GM12878 (cell line): Measurements from ENCODE around the gene GPR4. TPM values are rescaled to one million over a fixed set of nuclear protein-coding genes. Genes with fewer than 3 reads are reported as not detected.

Source experiments
- CBX5 ChIP-seq: sonication (generic); IDR thresholded peaks from 2 replicates; pipeline ENCODE4 v1.6.1; 2016; ENCODE audit warnings: low read depth, moderate library complexity, mild to moderate bottlenecking, inconsistent platforms
- DPF2 ChIP-seq: fragments of 450-650 bp; IDR thresholded peaks from 2 replicates; pipeline ENCODE4 v1.6.1; 2017; ENCODE audit warnings: mild to moderate bottlenecking
- GABPA ChIP-seq: IDR thresholded peaks from 2 replicates; pipeline ENCODE4 v1.6.1; 2014; ENCODE audit warnings: antibody characterized with exemption, low read depth, mild to moderate bottlenecking, inconsistent platforms
- HDAC2 ChIP-seq: fragments of 200-600 bp; sonication (generic); IDR thresholded peaks from 2 replicates; pipeline ENCODE4 v1.6.1; 2017
- IRF4 ChIP-seq: IDR thresholded peaks from 2 replicates; pipeline ENCODE4 v1.6.1; 2011; ENCODE audit warnings: low read depth, low read length
- RFX5 ChIP-seq: IDR thresholded peaks from 2 replicates; pipeline ENCODE4 v1.6.1; 2011; ENCODE audit warnings: low read depth, low read length, improper control_type of control experiment
- SP1 ChIP-seq: IDR thresholded peaks from one replicate; pipeline ENCODE4 v1.6.1; 2011; ENCODE audit warnings: low read depth, low read length
- SPI1 ChIP-seq: IDR thresholded peaks from 2 replicates; pipeline ENCODE4 v1.6.1; 2011; ENCODE audit warnings: low read depth, mild to moderate bottlenecking, low read length, moderate library complexity, borderline replicate concordance; ENCODE audit not compliant: insufficient read depth
- SRF ChIP-seq, 2 experiments: IDR thresholded peaks; 2 replicates each; pipeline ENCODE4 v1.6.1; 2011; ENCODE audit warnings: low read depth in 2 of 2, low read length in 2 of 2, mild to moderate bottlenecking in 1 of 2, moderate library complexity in 1 of 2
- STAT1 ChIP-seq: fragments of 450-650 bp; conservative IDR thresholded peaks from 2 replicates; pipeline ENCODE4 v1.6.1; 2014; ENCODE audit warnings: antibody characterized with exemption, mild to moderate bottlenecking
- polyA plus RNA-seq, 11 experiments: library from polyadenylated mRNA; depleted of rRNA in 4 of 11; unstranded in 6 of 11; stranded (reverse) in 5 of 11; fragments of >200 nt; fragmentation: Nextera tagmentation in 4 of 11; fragmentation: Illumina TruSeq in 1 of 11; extraction: Ambion mirVana in 4 of 11; extraction: Trizol in 1 of 11; gene quantifications; 1 replicate in 1 of 11; 2 replicates in 10 of 11; pipeline versions ENCODE4 v1.2.1 to v1.2.3, GENCODE V29; 2011 to 2016; ENCODE audit warnings: inconsistent platforms in 2 of 11, missing spikeins in 2 of 11, low read depth in 1 of 11
- total RNA-seq, 4 experiments: library from RNA; depleted of rRNA in 3 of 4; stranded (reverse); fragments of >200 nt in 3 of 4; fragmentation: Illumina TruSeq in 1 of 4; extraction: Trizol in 1 of 4; gene quantifications; 2 replicates each; pipeline versions ENCODE4 v1.2.1 to v1.2.3, GENCODE V29; 2013 to 2021
- TF ChIP-seq, protein P1 (sequence below): IDR thresholded peaks from 2 replicates; pipeline ENCODE4 v1.6.1; 2012; ENCODE audit warnings: low read depth, low read length, improper control_type of control experiment
- TF ChIP-seq, protein P2 (sequence below), 3 experiments: IDR thresholded peaks in 2 of 3; conservative IDR thresholded peaks in 1 of 3; 2 replicates each; pipeline ENCODE4 v1.5.1; 2011; ENCODE audit warnings: low read depth in 3 of 3, low read length in 3 of 3, mild to moderate bottlenecking in 3 of 3, control low read depth in 2 of 3, moderate library complexity in 2 of 3, inconsistent platforms in 1 of 3, mixed read lengths in 1 of 3; ENCODE audit not compliant: control insufficient read depth in 2 of 3, insufficient read depth in 1 of 3; ENCODE audit errors: extremely low read depth in 1 of 3
- TF ChIP-seq, protein P3 (sequence below): fragments of 450-650 bp; formaldehyde crosslinking; IDR thresholded peaks from 2 replicates; pipeline ENCODE4 v1.5.0; 2022; ENCODE audit warnings: mild to moderate bottlenecking, missing genetic modification characterization
- TF ChIP-seq, protein P4 (sequence below): fragments of 450-650 bp; formaldehyde crosslinking; IDR thresholded peaks from 2 replicates; pipeline ENCODE4 v1.4.0; 2020; ENCODE audit warnings: mild to moderate bottlenecking, moderate library complexity
- TF ChIP-seq, protein P5 (sequence below): IDR thresholded peaks from 2 replicates; pipeline ENCODE4 v1.6.1; 2012; ENCODE audit warnings: low read depth, low read length, improper control_type of control experiment
- TF ChIP-seq, protein P6 (sequence below): fragments of 450-650 bp; IDR thresholded peaks from 2 replicates; pipeline ENCODE4 v1.6.1; 2016; ENCODE audit warnings: mild to moderate bottlenecking

The GPR4 gene
- total and polyA plus RNA-seq, 10 of the 15 experiments (the other 5 are each of a cell fraction or from before 2014, with no cell fraction given): not detected

DNA sequence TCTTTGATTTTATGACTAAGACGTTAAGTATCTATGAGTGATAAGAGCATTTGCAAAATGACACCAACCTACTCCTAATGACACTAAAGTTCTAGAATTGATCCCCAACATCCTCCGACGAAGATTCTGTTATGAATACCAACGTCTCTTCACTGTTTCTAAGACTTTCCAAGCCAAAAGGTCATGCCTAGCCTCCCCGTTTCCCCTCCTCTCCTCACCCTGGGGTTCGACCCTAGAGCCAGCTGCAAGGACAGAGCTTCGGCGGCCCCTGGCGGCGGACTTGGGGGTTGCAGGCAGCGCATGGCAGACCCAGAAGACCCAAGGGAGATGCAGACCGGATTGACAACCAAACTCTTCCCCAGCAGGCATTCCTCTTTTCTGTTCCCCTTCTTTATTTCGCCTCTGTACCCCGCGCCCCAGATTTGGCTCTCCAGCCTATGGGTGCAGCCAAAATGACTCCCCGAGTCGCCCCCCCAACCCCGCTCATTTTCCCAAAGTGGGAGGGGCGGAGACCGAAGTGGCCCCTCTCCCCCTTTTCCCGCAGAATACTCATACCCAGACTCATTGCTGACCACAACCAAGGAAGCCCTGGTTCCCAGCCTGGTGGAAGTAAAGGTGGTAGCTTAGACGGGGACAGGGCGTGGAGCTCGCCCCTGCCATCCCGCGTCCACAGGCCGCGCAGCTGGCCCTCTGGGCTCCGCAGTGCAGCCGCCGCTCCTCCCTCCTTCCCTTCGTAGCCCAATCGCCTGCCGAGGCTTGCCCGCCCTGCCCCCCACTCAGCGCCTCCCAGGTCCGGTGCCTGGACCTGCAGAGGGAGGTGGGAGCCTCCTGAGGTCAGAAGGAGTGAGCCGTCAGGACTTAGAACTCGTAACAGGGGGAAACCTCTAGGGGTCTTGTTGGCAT, 41.3 kb upstream of the GPR4 start (continued):
- TF ChIP-seq, protein P1, sequence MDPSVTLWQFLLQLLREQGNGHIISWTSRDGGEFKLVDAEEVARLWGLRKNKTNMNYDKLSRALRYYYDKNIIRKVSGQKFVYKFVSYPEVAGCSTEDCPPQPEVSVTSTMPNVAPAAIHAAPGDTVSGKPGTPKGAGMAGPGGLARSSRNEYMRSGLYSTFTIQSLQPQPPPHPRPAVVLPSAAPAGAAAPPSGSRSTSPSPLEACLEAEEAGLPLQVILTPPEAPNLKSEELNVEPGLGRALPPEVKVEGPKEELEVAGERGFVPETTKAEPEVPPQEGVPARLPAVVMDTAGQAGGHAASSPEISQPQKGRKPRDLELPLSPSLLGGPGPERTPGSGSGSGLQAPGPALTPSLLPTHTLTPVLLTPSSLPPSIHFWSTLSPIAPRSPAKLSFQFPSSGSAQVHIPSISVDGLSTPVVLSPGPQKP: no peak; the same call in 1 of the 2 replicates
- TF ChIP-seq, protein P2, sequence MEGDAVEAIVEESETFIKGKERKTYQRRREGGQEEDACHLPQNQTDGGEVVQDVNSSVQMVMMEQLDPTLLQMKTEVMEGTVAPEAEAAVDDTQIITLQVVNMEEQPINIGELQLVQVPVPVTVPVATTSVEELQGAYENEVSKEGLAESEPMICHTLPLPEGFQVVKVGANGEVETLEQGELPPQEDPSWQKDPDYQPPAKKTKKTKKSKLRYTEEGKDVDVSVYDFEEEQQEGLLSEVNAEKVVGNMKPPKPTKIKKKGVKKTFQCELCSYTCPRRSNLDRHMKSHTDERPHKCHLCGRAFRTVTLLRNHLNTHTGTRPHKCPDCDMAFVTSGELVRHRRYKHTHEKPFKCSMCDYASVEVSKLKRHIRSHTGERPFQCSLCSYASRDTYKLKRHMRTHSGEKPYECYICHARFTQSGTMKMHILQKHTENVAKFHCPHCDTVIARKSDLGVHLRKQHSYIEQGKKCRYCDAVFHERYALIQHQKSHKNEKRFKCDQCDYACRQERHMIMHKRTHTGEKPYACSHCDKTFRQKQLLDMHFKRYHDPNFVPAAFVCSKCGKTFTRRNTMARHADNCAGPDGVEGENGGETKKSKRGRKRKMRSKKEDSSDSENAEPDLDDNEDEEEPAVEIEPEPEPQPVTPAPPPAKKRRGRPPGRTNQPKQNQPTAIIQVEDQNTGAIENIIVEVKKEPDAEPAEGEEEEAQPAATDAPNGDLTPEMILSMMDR (IDR thresholded peaks at IDR 0.05 in 2 of 3, conservative IDR thresholded peaks at IDR 0.05 in 1 of 3; ENCODE audit: control insufficient read depth in 2 of 3, extremely low read depth in 1 of 3, insufficient read depth in 1 of 3, low read depth in 3 of 3, low read length in 3 of 3): peak; percentile 99 to 100 (median 99)
- TF ChIP-seq, protein P3, sequence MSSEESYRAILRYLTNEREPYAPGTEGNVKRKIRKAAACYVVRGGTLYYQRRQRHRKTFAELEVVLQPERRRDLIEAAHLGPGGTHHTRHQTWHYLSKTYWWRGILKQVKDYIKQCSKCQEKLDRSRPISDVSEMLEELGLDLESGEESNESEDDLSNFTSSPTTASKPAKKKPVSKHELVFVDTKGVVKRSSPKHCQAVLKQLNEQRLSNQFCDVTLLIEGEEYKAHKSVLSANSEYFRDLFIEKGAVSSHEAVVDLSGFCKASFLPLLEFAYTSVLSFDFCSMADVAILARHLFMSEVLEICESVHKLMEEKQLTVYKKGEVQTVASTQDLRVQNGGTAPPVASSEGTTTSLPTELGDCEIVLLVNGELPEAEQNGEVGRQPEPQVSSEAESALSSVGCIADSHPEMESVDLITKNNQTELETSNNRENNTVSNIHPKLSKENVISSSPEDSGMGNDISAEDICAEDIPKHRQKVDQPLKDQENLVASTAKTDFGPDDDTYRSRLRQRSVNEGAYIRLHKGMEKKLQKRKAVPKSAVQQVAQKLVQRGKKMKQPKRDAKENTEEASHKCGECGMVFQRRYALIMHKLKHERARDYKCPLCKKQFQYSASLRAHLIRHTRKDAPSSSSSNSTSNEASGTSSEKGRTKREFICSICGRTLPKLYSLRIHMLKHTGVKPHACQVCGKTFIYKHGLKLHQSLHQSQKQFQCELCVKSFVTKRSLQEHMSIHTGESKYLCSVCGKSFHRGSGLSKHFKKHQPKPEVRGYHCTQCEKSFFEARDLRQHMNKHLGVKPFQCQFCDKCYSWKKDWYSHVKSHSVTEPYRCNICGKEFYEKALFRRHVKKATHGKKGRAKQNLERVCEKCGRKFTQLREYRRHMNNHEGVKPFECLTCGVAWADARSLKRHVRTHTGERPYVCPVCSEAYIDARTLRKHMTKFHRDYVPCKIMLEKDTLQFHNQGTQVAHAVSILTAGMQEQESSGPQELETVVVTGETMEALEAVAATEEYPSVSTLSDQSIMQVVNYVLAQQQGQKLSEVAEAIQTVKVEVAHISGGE: no peak
- TF ChIP-seq IRF4 (peak; percentile 67; the same call in 1 of the 2 replicates), SRF (IDR thresholded peaks at IDR 0.05; ENCODE audit: low read depth in 2 of 2, low read length in 2 of 2) (no peak), GABPA (no peak), HDAC2 (no peak), STAT1 (0 out of 2 replicates have a peak, but pooled peaks have one; percentile 19), CBX5 (no peak), SPI1 (peak; percentile 29; the same call in 1 of the 2 replicates), SP1 (peak; percentile 35), RFX5 (no peak), DPF2 (0 out of 2 replicates have a peak, but pooled peaks have one; percentile 54)
- TF ChIP-seq, protein P4, sequence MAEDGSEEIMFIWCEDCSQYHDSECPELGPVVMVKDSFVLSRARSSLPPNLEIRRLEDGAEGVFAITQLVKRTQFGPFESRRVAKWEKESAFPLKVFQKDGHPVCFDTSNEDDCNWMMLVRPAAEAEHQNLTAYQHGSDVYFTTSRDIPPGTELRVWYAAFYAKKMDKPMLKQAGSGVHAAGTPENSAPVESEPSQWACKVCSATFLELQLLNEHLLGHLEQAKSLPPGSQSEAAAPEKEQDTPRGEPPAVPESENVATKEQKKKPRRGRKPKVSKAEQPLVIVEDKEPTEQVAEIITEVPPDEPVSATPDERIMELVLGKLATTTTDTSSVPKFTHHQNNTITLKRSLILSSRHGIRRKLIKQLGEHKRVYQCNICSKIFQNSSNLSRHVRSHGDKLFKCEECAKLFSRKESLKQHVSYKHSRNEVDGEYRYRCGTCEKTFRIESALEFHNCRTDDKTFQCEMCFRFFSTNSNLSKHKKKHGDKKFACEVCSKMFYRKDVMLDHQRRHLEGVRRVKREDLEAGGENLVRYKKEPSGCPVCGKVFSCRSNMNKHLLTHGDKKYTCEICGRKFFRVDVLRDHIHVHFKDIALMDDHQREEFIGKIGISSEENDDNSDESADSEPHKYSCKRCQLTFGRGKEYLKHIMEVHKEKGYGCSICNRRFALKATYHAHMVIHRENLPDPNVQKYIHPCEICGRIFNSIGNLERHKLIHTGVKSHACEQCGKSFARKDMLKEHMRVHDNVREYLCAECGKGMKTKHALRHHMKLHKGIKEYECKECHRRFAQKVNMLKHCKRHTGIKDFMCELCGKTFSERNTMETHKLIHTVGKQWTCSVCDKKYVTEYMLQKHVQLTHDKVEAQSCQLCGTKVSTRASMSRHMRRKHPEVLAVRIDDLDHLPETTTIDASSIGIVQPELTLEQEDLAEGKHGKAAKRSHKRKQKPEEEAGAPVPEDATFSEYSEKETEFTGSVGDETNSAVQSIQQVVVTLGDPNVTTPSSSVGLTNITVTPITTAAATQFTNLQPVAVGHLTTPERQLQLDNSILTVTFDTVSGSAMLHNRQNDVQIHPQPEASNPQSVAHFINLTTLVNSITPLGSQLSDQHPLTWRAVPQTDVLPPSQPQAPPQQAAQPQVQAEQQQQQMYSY (CRISPR knock-in tag): no peak
- TF ChIP-seq, protein P5, sequence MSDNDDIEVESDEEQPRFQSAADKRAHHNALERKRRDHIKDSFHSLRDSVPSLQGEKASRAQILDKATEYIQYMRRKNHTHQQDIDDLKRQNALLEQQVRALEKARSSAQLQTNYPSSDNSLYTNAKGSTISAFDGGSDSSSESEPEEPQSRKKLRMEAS: 0 out of 2 replicates have a peak, but pooled peaks have one; percentile 10
- TF ChIP-seq, protein P6, sequence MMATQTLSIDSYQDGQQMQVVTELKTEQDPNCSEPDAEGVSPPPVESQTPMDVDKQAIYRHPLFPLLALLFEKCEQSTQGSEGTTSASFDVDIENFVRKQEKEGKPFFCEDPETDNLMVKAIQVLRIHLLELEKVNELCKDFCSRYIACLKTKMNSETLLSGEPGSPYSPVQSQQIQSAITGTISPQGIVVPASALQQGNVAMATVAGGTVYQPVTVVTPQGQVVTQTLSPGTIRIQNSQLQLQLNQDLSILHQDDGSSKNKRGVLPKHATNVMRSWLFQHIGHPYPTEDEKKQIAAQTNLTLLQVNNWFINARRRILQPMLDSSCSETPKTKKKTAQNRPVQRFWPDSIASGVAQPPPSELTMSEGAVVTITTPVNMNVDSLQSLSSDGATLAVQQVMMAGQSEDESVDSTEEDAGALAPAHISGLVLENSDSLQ: peak; percentile 66; the same call in 1 of the 2 replicates
